Coronary artery (tissue), 2 donors: ENCODE measurements around the gene OR13C9.
"Not testable (repeated sequence)": the region's sequence is repeated elsewhere in the genome, so short reads cannot be mapped to it uniquely, and the experiment has no call there.

ENCODE experiments used
- DNase-seq: peaks from one replicate; pipeline ENCODE4 v3.0.0-alpha.2; 2017; ENCODE audit warnings: low spot score
- H3K27ac ChIP-seq, 2 donors: fragments of 200-600 bp; sonication (generic); one replicate each; pipeline ENCODE4 v1.5.1; 2016 to 2019
- H3K4me3 ChIP-seq: fragments of 200-600 bp; sonication (generic); 2 replicates; pipeline ENCODE4 v1.5.1; 2016; ENCODE audit warnings: mild to moderate bottlenecking, moderate library complexity
- TF ChIP-seq, protein P1 (sequence below): fragments of 200-600 bp; sonication (generic); IDR thresholded peaks from one replicate; pipeline ENCODE4 v1.5.1; 2019; ENCODE audit warnings: antibody characterized with exemption

The OR13C9 gene

GRCh38 chr9:104608336-104608735, 9.7 kb downstream of the OR13C9 start:
- no peak for DNase-seq
- Histone ChIP-seq H3K27ac (no peak overlapping the region), H3K4me3 (no peak overlapping the region)
- TF ChIP-seq, protein P1, sequence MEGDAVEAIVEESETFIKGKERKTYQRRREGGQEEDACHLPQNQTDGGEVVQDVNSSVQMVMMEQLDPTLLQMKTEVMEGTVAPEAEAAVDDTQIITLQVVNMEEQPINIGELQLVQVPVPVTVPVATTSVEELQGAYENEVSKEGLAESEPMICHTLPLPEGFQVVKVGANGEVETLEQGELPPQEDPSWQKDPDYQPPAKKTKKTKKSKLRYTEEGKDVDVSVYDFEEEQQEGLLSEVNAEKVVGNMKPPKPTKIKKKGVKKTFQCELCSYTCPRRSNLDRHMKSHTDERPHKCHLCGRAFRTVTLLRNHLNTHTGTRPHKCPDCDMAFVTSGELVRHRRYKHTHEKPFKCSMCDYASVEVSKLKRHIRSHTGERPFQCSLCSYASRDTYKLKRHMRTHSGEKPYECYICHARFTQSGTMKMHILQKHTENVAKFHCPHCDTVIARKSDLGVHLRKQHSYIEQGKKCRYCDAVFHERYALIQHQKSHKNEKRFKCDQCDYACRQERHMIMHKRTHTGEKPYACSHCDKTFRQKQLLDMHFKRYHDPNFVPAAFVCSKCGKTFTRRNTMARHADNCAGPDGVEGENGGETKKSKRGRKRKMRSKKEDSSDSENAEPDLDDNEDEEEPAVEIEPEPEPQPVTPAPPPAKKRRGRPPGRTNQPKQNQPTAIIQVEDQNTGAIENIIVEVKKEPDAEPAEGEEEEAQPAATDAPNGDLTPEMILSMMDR = no peak

DNA sequence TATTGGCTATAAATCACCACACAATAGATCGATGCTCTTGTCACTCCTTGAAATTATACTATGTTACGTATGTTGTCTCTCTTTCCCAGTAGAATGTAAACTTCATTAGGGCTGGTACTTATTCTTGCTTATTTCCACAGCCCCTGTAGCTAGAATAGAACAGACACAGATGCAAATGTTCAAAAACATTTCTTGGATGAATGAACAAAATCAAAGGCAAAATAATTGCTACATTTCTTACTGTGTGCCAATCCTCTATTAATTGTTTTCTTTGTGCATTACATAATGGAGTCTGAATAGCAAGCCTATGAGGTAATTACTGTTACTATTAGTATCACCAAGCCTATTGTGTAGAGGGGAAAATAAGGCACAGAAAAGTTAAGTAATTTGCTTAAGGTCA, 11.9 kb downstream of the OR13C9 start:
- DNase-seq = no peak

DNA sequence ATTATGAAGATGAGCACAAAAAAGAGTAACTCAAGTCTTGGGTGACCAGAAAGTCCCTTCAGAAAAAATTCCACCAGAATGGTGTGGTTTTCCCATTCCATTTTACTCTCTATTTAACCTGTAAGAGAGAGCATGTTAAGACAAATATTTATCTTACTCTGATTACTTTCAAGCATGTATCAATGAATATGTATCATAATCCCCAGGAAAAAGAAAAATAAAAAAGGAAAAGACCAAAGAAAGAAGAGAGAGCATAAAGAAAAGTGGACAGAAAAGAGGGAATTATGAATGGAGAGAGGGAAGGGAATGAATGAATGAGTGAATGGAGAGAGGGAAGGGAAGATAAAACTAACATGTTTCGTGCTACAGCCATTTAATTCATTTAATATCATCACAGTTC, 12.5 kb downstream of the OR13C9 start, which contains the start of gene OR13C2:
OR13C2 (minus strand) TSS at position 101 of the 400 bp plus-strand sequence; CDS start at position 101, 0 bp downstream.
- not testable (repeated sequence) for DNase-seq, H3K4me3 ChIP-seq, H3K27ac ChIP-seq

More for the DNA sequence above, 11.9 kb downstream of the OR13C9 start:
- no peak overlapping the region for H3K27ac ChIP-seq
- no peak overlapping the region for H3K4me3 ChIP-seq
- TF ChIP-seq, protein P1 = no peak

DNA sequence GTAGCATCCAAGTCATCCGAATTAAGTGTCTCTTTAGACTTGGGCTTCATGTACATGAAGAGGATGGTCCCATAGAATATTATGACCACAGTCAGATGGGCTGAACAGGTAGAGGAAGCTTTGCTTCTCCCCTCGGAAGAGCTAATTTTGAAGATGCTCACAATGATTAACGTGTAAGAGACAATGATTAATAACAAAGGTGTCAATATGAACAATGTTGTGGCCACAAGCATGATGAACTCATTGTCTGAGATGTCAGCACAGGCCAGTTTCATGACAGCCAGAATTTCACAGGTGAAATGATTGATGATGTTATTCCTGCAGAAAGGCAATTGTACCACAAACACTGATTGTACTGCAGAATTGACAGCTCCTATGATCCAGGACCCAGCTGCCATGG, 13.2 kb downstream of the OR13C9 start:
- TF ChIP-seq, protein P1 = no peak
- H3K27ac ChIP-seq = no peak overlapping the region
- no peak overlapping the region for H3K4me3 ChIP-seq
- no peak for DNase-seq

GRCh38 chr9:104599313-104599712, 18.7 kb downstream of the OR13C9 start, which contains the start of gene OR13C5:
Gene OR13C5 (minus strand): TSS chr9:104599413. CDS start chr9:104599413, 0 bp downstream.
- DNase-seq, H3K4me3 ChIP-seq, H3K27ac ChIP-seq: not testable (repeated sequence)

- DNase-seq, H3K27ac ChIP-seq, H3K4me3 ChIP-seq: not testable (repeated sequence)
Observed at GRCh38 chr9:104598749-104599148, 19.3 kb downstream of the OR13C9 start.

- Histone ChIP-seq H3K4me3 (no peak overlapping the region), H3K27ac (no peak overlapping the region)
- no peak for DNase-seq
- TF ChIP-seq, protein P1 = no peak
Observed at GRCh38 chr9:104589626-104590025, 28.4 kb downstream of the OR13C9 start.

- Histone ChIP-seq H3K27ac (no peak overlapping the region), H3K4me3 (no peak overlapping the region)
- TF ChIP-seq, protein P1 = no peak
- no peak for DNase-seq
Observed at GRCh38 chr9:104586496-104587180, 31.4 kb downstream of the OR13C9 start.
